SU-DHL-6 (cell line): Measurements from ENCODE around the gene MEF2D.

ENCODE experiments used
- CTCF ChIP-seq: fragments of 200-600 bp; sonication (generic); IDR thresholded peaks from one replicate; pipeline ENCODE4 v1.5.1; 2017; ENCODE audit warnings: antibody characterized with exemption, mild to moderate bottlenecking, low read length, moderate library complexity; ENCODE audit not compliant: insufficient read depth, poor library complexity, severe bottlenecking
- EZH2phosphoT487 ChIP-seq: fragments of 200-600 bp; sonication (generic), shearing (Covaris generic); conservative IDR thresholded peaks from 2 replicates; pipeline ENCODE4 v1.6.1; 2018; ENCODE audit warnings: mild to moderate bottlenecking, antibody characterized with exemption, low read length, moderate library complexity, mixed read lengths

GRCh38 chr1:156494309-156494895 lies 6.2 kb downstream of the MEF2D start:
- TF ChIP-seq EZH2phosphoT487 (no peak), CTCF (no peak)
